NCI-H774 (cell line): ENCODE measurements around the gene GRHPR.
"Not testable (repeated sequence)": the region's sequence is repeated elsewhere in the genome, so short reads cannot be mapped to it uniquely, and the experiment has no call there.

Source experiments
- DNase-seq: peaks from one replicate; lab custom pipeline; 2025; lab: John Stamatoyannopoulos, UW

The GRHPR gene

DNA sequence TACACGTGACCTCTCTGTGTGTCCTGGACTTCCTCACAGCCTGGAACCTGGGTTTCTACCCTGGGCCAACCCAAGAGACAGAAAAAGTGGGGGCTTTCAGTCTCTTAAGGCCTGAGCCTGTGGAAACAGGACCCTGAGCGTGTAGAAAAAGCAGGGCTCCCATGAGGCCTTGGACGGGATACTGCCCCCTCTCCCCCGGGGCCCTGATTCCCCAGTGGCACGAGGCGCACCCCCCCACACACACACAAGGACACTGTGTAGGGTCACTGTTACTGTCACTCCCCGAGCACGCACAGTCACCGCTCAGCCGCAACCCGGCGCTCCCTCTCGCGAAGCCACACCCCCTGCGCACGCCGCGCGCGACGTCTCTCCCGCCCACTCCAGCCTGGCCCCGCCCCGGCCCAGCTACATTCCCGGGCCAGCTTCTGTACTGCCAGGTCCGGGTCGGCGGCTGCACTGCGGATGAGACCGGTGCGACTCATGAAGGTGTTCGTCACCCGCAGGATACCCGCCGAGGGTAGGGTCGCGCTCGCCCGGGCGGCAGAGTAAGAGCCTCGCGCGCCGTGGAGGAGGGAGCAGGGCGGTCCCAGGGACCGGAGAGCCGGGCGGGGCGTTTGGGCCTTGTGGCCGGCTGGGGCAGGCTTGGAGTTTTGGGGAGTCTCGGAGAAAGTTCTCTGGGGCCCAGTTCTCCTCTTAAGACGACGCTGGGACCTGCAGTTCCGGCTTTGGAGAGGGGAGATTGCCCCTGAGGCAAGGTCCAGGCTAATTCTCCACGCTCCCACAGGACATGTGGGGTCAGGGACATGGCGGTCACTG lies at the start of gene GRHPR:
TSS of gene GRHPR (plus strand) at position 408 of the 816 bp plus-strand sequence. CDS start at position 463, 55 bp downstream.
- DNase-seq: peak; percentile 78

DNA sequence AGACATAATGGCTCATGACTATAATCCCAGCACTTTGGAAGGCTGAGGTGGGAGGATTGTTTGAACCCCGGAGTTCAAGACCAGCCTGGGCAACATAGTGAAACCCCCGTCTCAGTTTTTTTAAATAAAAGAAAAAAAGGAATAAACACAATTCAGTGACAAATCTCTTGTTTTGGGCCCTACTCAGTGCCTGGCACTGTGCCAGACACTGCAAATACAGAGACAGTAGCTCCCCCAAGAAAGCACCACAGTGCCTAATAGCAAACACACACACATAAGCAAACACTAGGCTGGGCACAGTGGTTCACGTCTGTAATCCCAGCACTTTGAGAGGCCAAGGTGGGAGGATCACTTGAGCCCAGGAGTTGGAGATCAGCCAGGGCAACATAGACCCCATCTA lies 49.7 kb upstream of the GRHPR start:
- no peak for DNase-seq

DNA sequence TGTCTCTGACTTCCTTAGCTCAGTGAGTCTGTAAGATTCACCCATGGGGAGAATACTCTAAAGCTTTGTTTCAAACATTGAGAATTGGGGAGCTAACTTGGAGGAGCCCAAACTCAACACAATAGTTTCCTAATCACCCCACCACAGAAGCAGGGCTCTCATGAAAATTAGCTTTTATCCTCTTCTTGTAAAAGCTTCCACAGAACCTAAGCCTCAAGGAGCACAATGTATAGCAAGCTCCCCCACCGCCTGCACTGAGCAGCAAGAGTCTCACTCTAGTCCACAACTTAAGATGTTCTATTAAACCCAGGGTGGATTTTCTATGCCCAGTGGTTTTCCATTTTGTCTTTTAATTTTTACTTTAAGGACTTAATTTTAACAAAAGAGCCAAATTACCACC lies 48.9 kb upstream of the GRHPR start:
- no peak for DNase-seq

DNA sequence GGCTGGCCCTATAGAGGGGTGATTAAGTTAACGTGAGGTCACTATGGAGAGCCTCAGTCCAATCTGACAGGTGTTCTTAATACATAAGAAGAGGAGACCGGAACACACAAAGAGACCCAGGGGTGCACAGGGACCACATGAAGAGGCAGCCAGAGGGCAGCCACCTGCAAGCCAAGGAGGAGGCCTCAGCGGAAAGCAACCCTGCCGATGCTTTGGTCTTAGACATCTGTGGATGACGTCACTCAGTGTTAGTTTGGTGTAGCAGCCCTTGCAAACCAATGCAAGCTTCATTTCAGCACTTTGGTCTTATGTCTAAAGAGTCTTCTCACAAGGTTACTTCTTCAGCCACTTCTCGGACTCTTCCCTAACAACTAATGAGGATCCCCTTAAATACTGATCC lies 47.6 kb upstream of the GRHPR start:
- DNase-seq: no peak

DNA sequence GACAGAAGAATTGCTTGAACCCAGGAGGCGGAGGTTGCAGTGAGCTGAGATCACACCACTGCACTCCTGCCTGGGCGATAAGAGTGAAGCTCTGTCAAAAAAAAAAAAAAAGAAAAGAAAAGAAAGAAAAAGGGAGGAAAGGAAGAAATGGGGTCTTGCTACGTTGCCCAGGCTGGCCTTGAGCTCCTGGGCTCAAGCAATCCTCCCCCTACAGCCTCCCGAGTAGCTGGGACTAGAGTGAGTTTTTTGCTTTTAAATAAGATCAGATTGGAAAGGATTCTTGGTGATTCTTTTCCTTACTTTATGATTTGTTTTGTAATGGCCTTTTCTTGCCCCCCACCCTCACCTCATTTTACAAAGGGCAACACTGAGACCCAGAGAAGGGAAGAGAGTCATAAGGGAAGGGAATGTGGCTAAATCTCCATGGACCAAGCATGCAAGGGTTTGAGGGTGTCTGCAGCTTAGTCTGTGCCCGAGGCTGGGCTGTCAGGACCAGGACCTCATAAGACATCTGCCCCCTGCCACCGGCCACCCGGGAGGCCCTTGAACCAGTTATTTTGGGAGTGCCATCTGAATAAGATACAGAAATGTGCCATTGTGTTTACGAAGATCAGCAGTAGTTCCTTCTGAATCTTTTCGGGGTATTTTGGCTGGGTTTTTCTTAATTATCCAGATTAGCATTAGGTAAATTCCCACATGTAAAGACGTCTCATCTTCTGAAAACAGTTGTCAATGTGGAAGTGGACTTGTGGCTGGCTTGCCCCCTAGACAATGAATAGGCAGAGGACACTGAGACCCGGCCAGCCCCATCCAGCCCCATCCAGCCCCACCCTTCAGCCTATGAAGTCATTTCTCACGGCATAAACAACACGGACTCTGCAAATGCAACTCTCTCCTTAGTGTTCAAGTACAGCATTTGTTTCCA lies 44.5 kb upstream of the GRHPR start:
- DNase-seq: no peak

DNA sequence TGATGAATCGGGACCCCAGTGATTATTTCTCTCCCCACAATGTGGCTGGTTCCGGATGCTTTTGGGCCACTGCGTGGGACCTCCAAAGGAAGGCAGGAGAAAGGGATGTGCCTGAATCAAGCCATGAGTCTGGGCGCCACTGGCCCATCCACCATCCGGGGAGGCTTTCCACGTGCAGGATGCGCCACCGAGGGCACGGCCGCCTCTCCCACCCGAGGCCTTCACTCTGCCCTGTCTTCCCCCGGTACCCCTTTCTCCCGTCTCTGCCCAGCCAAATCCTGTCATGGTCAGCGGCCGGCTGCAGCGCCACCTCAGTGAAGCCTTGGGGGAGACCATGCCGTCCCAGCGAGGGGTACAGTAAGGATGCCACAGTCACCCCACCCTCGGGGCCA lies 43.9 kb upstream of the GRHPR start:
- DNase-seq: no peak

DNA sequence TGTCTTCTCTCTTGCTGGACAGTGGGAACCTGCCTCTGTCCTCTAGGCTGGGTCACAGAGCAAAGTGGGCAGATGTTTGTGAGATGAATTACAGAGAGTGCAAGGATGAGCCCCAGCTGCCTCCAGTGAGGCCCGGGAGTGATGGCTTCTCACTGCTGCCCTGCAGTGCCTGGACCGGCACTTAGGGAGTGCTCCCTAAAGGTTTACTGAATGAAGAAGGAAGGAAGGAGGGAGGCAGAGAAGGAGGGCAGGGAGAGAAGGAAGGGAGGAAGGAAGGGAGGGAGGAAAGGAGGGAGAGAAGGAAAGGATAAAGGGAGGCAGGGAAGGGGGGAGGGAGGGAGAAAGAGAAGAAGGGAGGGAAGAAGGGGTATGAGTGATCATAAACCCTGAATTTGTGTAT lies 42.7 kb upstream of the GRHPR start:
- no peak for DNase-seq

DNA sequence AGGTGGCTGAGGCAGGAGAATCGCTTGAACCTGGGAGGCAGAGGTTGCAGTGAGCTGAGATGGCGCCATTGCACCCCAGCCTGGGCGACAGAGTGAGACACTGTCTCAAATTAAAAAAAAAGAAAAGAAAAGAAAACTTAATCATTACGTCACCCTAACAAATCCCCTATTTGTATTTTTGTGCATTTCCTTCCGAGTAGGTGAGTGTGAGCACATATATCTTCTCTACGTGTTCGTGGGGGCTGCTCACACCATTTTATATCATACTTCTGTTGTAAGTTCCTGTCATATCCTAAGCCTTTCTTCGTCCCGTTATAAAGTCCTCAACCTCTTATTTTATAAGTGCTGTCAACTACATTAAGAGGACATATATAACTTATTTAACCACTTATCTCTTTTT lies 41.9 kb upstream of the GRHPR start:
- no peak for DNase-seq

DNA sequence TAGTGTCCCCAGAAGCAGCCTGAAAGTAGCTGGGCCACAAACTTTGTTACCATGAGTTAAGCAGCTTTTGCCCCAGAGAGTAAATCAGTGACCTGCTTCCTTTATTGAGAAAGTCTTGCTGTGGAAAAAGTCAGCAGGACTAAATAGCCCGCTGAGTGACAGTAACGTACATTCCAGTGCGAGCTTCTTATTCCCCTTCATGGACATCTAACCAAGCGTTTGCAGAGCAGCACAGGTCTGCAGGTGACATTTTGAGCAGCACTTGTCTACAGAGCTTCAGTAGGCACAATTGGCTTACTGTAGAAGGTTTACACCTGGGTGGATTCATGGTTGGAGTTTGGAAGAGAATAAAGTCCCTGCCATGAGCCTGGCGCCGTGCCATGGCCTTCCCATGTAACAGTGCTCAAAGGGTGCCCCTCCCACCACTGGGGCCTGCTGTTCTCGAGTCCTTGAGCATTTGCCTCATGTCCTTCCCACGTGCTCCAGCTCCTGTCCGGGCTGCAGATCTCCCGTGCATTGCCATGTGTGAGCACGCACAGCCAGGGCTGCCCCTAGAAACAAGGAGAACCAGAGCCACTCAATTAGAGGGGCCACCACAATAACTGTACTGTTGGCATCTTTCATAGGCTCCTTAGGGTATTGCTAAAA lies 41.3 kb upstream of the GRHPR start:
- DNase-seq: no peak

DNA sequence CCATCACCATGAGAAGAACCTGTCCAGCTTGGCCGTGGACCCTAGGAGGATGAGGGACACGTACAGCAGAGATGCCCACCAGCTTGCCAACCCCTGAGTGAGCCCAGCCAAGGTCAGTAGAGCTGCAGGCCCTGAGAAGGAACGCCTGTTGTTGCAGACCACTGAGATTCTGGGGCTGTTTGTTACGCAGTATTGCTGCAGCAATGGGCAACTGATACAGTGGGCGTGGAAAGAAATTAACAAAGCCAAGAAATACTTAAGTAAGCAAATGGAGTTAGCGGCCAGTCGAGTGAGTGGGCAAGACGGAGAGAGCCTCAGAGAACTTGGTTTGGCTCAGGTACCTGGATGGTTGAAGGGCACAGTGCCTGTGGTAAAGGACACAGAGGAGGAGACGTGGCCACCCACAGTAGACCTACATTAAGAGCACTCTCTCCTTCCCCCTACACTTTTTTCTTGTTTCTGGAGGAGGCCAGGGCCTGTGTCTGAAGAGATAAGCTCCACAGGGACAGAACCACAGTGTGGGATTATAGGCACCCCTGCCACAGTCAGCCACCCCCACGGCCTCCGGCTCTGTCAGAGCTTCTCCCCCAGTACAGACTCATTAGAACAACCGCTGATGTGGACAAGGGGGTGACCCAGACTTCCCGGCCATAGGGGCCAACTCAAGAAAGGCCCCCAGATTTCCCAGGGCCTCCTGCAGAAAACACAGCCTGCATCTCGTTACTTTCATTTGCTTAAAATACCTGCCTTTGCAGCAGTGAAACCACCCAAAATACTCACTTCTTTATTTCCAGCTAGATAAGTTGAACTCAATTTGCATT lies 40.1 kb upstream of the GRHPR start:
- DNase-seq: no peak

DNA sequence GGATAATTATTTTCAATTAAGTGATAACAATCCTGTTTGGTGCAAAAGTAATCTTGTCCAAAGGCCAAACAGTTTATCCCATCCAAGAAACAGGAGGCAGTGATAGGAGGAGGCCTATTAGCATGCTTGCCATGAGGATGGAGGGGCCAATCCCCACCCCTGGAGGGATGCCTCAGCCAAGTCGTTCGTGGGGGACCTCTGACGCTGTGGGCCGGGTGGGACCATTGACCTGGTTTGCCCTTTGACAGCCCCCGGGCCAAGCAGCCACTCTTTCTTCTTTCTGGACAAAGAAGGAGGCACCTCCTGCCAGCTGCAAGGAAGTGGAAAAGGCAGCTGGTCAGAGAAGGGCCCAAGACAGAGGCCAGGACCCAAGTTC lies 39.5 kb upstream of the GRHPR start:
- DNase-seq: no peak

DNA sequence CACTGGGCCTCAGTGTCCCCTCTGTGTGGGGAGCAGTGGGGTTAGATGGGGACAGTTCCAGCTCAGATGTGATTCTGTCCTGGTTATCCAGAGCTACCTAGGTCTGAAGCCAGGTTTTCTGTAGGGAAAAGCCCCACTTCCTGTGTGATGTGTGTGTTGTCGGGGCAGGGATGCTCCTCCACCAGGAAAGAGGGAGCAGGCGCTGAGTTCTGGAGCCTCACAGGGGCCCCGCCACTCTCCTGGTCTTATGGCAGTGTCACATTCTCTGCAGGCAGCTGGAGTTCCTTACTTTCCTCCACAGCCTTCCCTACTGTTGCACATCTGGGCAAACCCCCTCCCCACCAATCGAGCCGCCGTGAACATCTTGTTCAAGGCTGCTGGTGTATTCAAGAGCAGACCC lies 39.1 kb upstream of the GRHPR start:
- DNase-seq: no peak

DNA sequence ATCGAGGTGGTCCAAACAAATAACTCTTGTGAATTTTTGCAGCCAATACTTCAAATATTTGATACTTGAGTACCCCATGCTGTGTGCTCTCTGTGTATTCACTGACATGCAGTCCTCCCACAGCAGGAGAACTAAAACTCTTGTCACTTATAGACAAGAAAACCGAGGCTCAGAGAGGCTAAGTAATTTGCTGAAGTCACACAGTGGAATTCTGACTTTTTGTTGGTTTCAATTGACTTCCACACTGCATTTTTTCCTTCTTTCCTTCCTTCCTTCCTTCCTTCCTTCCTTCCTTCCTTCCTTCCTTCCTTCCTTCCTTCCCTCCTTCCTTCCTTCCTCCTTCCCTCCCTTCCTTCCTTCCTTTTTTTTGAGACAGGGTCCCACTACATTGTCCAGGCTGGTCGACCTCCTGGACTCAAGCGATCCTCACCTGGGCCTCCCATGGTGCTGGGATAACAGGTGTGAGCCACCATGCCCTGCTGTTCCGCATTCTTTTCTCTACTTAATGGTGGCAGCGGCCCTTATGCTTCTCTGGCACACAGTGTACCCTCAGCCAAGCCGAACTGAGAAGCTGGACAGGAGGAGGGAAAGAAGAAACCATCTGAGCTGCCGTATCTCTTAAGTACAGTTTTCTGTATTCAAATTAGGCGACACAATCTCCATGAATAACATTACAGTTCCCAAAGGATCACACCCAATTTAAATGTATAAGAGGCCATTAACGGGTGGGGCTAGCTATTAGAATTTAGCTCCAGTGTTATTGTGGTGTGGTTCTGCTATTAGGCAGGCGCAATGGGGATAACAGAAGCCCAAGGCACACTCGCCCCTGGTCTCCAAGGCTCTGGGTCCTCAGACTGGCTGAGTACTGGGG lies 38.4 kb upstream of the GRHPR start:
- DNase-seq: no peak

DNA sequence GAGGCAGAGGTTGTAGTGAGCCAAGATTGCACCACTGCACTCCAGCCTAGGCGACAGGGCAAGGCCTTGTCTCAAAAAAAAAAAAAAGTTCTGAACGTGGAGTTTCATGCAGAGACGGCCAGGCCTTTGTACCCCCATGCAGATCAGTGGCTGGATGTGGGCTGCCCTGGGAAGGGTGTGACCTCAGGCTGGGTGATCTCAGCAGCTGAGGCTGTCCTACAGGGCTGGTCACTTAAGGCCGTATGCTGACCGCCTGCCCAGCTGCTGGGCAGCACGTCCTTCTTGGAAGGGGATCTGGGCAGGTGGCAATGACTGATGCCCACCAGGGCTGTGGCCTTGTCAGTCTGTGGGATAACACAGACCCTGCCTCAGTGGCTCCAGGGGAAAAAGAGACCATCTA lies 37.2 kb upstream of the GRHPR start:
- DNase-seq: no peak

DNA sequence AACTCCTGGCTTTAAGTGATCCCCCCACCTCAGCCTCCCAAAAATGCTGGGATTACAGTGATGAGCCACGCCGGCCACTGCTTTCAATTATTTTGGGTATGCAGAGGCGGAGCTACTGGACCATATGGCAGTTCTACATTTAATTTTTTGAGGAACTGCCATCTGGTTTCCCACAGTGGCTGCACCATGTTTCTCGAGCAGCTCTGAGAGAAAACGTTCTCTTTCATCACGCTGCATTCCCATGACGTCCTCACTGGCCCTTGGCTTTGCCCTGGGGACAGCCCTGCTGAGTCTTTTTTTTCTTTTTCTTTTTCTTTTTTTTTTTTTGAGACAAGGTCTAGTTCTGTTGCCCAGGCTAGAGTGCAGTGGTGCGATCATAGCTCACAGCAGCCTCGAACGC lies 35.5 kb upstream of the GRHPR start:
- no peak for DNase-seq

DNA sequence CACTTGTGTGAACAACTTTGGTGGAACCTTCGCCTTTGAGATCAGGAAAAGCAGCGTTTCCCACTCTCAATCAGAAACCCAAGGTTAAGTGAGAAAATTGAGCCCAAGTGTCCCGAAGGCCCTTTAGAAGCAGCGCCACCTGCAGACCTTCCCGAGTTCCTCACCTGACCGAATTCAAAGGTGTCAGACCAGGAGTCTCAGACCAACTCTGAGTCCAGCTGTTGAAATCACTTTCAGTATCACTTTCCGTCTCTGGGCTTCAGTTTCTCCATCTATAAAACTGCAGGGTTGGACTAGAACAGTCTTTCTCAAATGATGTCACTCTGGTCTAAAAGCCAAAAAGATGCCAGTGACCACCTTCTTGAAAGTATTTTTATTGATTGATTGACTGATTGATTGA lies 31.7 kb upstream of the GRHPR start:
- no peak for DNase-seq

DNA sequence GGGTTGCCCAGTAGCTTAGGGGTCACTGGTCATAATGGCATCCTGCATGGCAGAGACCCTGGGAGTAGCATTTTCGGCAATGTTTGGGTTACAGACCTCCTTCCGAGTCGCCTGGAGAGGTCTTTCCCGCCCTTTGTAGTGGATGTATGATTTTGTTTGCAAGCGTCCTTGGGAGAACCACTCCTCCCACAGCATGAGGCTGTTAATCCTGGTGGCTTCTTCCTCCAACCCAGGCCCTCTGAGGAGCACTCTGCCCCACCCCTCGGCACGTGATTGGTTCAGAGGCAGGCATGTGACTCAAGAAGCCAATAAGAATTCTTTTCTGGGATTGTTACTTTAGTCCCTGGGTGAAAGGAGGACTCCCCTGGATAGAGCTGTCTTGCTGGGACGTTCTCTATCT lies 30.2 kb upstream of the GRHPR start:
- DNase-seq: no peak

DNA sequence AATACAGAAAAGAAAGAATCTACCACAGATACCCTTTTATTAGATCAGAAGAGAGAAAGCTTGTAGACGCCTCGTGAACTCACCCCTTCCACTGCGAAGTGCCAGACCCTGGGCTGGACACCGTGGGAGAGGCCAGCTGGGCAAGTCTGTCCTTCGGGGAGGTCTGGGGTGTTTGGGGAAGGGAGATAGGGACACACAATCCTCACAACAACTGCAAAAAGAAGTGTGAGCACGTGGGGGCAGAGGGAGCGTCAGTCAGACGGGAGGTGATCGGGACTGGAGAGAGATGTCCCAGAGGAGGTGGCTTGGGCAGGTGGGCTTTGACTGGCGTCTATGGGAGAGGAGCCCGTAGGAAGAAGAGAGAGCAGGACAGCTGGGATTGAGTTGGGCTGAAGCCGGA lies 27.3 kb upstream of the GRHPR start:
- DNase-seq: no peak

DNA sequence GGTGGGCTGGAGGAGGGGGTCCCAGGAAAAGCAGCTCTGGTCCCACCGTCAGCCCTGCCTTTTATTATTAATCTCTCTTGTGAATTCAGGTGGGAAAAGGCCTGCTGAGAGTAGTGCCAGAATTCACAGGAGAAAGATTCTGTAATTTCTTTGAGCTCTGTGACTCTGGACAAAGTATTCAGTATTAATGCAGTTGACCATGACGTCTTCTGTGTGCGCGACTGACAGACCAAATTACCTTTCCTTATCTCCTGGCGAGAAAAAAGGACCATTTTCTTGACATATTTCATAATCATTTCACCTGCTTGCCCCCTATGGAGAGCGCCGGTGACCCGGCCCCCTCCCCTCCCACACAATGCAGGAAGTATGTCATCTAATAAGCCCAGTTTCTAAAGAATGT lies 26.8 kb upstream of the GRHPR start:
- no peak for DNase-seq

DNA sequence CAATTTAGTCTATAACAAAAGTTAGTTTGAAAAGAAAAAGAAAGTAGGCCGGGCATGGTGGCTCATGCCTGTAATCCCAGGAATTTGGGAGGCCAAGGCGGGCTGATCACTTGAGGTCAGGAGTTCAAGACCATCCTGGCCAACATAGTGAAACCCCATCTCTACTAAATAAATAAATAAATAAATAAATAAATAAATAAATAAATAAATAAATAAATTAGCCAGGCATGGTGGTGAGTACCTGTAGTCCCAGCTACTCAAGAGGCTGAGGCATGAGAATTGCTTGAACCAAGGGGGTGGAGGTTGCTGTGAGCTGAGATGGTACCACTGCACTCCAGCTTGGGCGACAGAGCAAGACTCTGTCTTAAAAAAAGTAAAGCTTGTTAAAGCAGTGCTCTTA lies 24.5 kb upstream of the GRHPR start:
- DNase-seq: not testable (repeated sequence)

DNA sequence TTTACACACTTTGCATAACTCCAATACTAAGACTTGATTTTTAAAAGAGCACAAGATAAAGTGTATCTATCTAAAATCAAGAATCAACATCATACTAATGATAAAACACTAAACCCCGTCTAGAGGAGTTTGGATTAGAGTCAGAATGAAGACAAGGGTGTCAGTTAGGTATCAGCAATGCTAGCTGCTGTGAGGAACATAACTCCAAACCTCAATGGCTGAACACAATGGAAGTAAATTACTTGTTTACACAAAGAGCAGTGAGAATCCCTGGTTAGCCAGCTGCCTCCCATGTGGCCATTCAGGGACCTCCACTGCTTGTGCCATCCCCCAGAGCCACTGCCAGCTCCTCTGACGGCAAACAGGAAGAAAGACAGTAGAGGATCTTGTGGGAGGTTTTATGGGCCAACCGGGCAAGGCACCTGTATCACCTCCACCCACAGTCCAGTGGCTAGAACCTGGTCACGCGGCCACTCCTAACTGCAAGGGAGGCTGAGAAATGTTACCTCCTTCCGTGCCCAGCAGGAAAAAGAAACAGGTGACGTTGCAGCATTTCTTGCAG lies 24.0 kb upstream of the GRHPR start:
- DNase-seq: no peak
